NCI-H1436 treated with DMSO at 0.1 percent for 48 hours (cell line): ENCODE data around the gene FRMPD1.

Experiments
- DNase-seq: peaks from one replicate; lab custom pipeline; 2025; lab: John Stamatoyannopoulos, UW

FRMPD1 gene

GRCh38 chr9:37635808-37636207, 14.9 kb upstream of the FRMPD1 start:
- no peak for DNase-seq

- DNase-seq, result no peak
Measured at GRCh38 chr9:37636511-37637448, 14.0 kb upstream of the FRMPD1 start.

- DNase-seq, result no peak
Measured at GRCh38 chr9:37639109-37639762, 11.5 kb upstream of the FRMPD1 start.

- DNase-seq, result no peak
Measured at GRCh38 chr9:37639841-37640240, 10.9 kb upstream of the FRMPD1 start.

- no peak for DNase-seq
Measured at GRCh38 chr9:37640246-37640645, 10.5 kb upstream of the FRMPD1 start.

- no peak for DNase-seq
Measured at GRCh38 chr9:37641331-37641730, 9.4 kb upstream of the FRMPD1 start.

- DNase-seq, result no peak
Measured at GRCh38 chr9:37643214-37643613, 7.5 kb upstream of the FRMPD1 start.

GRCh38 chr9:37645903-37646506, 4.7 kb upstream of the FRMPD1 start:
- no peak for DNase-seq

GRCh38 chr9:37650299-37650872, 368 bp upstream of the FRMPD1 start:
- no peak for DNase-seq

- DNase-seq, result no peak
Measured at GRCh38 chr9:37652261-37652660, 1.5 kb downstream of the FRMPD1 start.

- DNase-seq, result no peak
Measured at GRCh38 chr9:37653385-37653784, 2.6 kb downstream of the FRMPD1 start.

GRCh38 chr9:37656936-37657335, 6.2 kb downstream of the FRMPD1 start:
- no peak for DNase-seq

- no peak for DNase-seq
Measured at GRCh38 chr9:37660691-37661090, 9.9 kb downstream of the FRMPD1 start.

- DNase-seq, result no peak
Measured at GRCh38 chr9:37663926-37664325, 13.2 kb downstream of the FRMPD1 start.

GRCh38 chr9:37667706-37668105, 17.0 kb downstream of the FRMPD1 start:
- DNase-seq, result no peak

- DNase-seq, result no peak
Measured at GRCh38 chr9:37668116-37668601, 17.4 kb downstream of the FRMPD1 start.

- DNase-seq, result no peak
Measured at GRCh38 chr9:37669232-37669631, 18.5 kb downstream of the FRMPD1 start.

- no peak for DNase-seq
Measured at GRCh38 chr9:37675661-37676060, 24.9 kb downstream of the FRMPD1 start.

GRCh38 chr9:37676411-37676830, 25.7 kb downstream of the FRMPD1 start:
- DNase-seq, result no peak

GRCh38 chr9:37677435-37677834, 26.7 kb downstream of the FRMPD1 start:
- no peak for DNase-seq

GRCh38 chr9:37678789-37679273, 28.1 kb downstream of the FRMPD1 start:
- DNase-seq, result no peak
